GM12878 (cell line): ENCODE measurements around the gene PARN. TPM values are rescaled to one million over a fixed set of nuclear protein-coding genes. Genes with fewer than 3 reads are reported as not detected.

Experiments
- CBX3 ChIP-seq: fragments of 200-600 bp; sonication (generic); IDR thresholded peaks from 2 replicates; pipeline ENCODE4 v1.6.1; 2016; ENCODE audit warnings: low read depth, borderline replicate concordance
- DPF2 ChIP-seq: fragments of 450-650 bp; IDR thresholded peaks from 2 replicates; pipeline ENCODE4 v1.6.1; 2017; ENCODE audit warnings: mild to moderate bottlenecking
- FOS ChIP-seq: IDR thresholded peaks from 3 replicates; pipeline ENCODE4 v1.6.1; 2011; ENCODE audit warnings: borderline replicate concordance; ENCODE audit not compliant: insufficient read length; ENCODE audit errors: extremely low read depth
- GABPA ChIP-seq: IDR thresholded peaks from 2 replicates; pipeline ENCODE4 v1.6.1; 2014; ENCODE audit warnings: antibody characterized with exemption, low read depth, mild to moderate bottlenecking, inconsistent platforms
- HDAC2 ChIP-seq: fragments of 200-600 bp; sonication (generic); IDR thresholded peaks from 2 replicates; pipeline ENCODE4 v1.6.1; 2017
- HDGF ChIP-seq: fragments of 450-650 bp; IDR thresholded peaks from 2 replicates; pipeline ENCODE4 v1.6.1; 2016; ENCODE audit warnings: antibody characterized with exemption
- IRF4 ChIP-seq: IDR thresholded peaks from 2 replicates; pipeline ENCODE4 v1.6.1; 2011; ENCODE audit warnings: low read depth, low read length
- JUNB ChIP-seq: IDR thresholded peaks from 2 replicates; pipeline ENCODE4 v1.6.1; 2016; ENCODE audit warnings: antibody characterized with exemption, mild to moderate bottlenecking
- KLF5 ChIP-seq: fragments of 450-650 bp; IDR thresholded peaks from 2 replicates; pipeline ENCODE4 v1.6.1; 2014; ENCODE audit warnings: mild to moderate bottlenecking; ENCODE audit not compliant: partially characterized antibody
- MTA2 ChIP-seq: fragments of 450-650 bp; IDR thresholded peaks from 2 replicates; pipeline ENCODE4 v1.6.1; 2016; ENCODE audit warnings: low read depth, mild to moderate bottlenecking, moderate library complexity
- MYC ChIP-seq: IDR thresholded peaks from 2 replicates; pipeline ENCODE4 v1.6.1; 2011; ENCODE audit warnings: mild to moderate bottlenecking, low read length, moderate library complexity, inconsistent platforms; ENCODE audit not compliant: insufficient read depth, insufficient replicate concordance, insufficient read length, severe bottlenecking
- NFXL1 ChIP-seq: fragments of 450-650 bp; IDR thresholded peaks from 2 replicates; pipeline ENCODE4 v1.6.1; 2017; ENCODE audit warnings: antibody characterized with exemption, mild to moderate bottlenecking, borderline replicate concordance
- NFYB ChIP-seq: IDR thresholded peaks from 2 replicates; pipeline ENCODE4 v1.6.1; 2011; ENCODE audit warnings: low read depth, mild to moderate bottlenecking, low read length, improper control_type of control experiment, moderate library complexity; ENCODE audit not compliant: insufficient read depth
- NKRF ChIP-seq: fragments of 450-650 bp; conservative IDR thresholded peaks from 2 replicates; pipeline ENCODE4 v1.6.1; 2017; ENCODE audit warnings: mild to moderate bottlenecking, moderate library complexity
- NR2F1 ChIP-seq: fragments of 450-650 bp; conservative IDR thresholded peaks from 2 replicates; pipeline ENCODE4 v1.6.1; 2017; ENCODE audit warnings: mild to moderate bottlenecking
- PAX5 ChIP-seq: IDR thresholded peaks from 2 replicates; pipeline ENCODE4 v1.6.1; 2011; ENCODE audit warnings: low read depth, low read length, borderline replicate concordance
- POLR2AphosphoS5 ChIP-seq: IDR thresholded peaks from 2 replicates; pipeline ENCODE4 v1.6.1; 2011; ENCODE audit warnings: mild to moderate bottlenecking, low read length, inconsistent platforms
- SKIL ChIP-seq: fragments of 450-650 bp; IDR thresholded peaks from 2 replicates; pipeline ENCODE4 v1.6.1; 2017; ENCODE audit warnings: mild to moderate bottlenecking, low read depth, inconsistent platforms; ENCODE audit not compliant: poor library complexity, severe bottlenecking
- SMARCA5 ChIP-seq: fragments of 450-650 bp; IDR thresholded peaks from 2 replicates; pipeline ENCODE4 v1.6.1; 2017; ENCODE audit warnings: mild to moderate bottlenecking
- ZNF622 ChIP-seq: fragments of 450-650 bp; IDR thresholded peaks from 2 replicates; pipeline ENCODE4 v1.6.1; 2017; ENCODE audit warnings: mild to moderate bottlenecking, inconsistent platforms
- polyA plus RNA-seq, 11 experiments: library from polyadenylated mRNA; depleted of rRNA in 4 of 11; unstranded in 6 of 11; stranded (reverse) in 5 of 11; fragments of >200 nt; fragmentation: Nextera tagmentation in 4 of 11; fragmentation: Illumina TruSeq in 1 of 11; extraction: Ambion mirVana in 4 of 11; extraction: Trizol in 1 of 11; gene quantifications; 1 replicate in 1 of 11; 2 replicates in 10 of 11; pipeline versions ENCODE4 v1.2.1 to v1.2.3, GENCODE V29; 2011 to 2016; ENCODE audit warnings: inconsistent platforms in 2 of 11, missing spikeins in 2 of 11, low read depth in 1 of 11
- total RNA-seq, 4 experiments: library from RNA; depleted of rRNA in 3 of 4; stranded (reverse); fragments of >200 nt in 3 of 4; fragmentation: Illumina TruSeq in 1 of 4; extraction: Trizol in 1 of 4; gene quantifications; 2 replicates each; pipeline versions ENCODE4 v1.2.1 to v1.2.3, GENCODE V29; 2013 to 2021
- TF ChIP-seq, protein P1 (sequence below): fragments of 450-650 bp; IDR thresholded peaks from 2 replicates; pipeline ENCODE4 v1.6.1; 2017; ENCODE audit warnings: antibody characterized with exemption, mild to moderate bottlenecking, moderate library complexity
- TF ChIP-seq, protein P2 (sequence below): fragments of 450-650 bp; IDR thresholded peaks from 2 replicates; pipeline ENCODE4 v1.6.1; 2016; ENCODE audit warnings: mild to moderate bottlenecking

The PARN gene
- total and polyA plus RNA-seq, 10 of the 15 experiments (the other 5 are each of a cell fraction or from before 2014, with no cell fraction given), result 15.6 to 77.3 (median 47.7) TPM

GRCh38 chr16:14405611-14406537 lies 224.2 kb downstream of the PARN start (continued):
- TF ChIP-seq SKIL (peak; percentile 90), HDGF (0 out of 2 replicates have a peak, but pooled peaks have one; percentile 41), MTA2 (peak; percentile 86; the same call in 1 of the 2 replicates), IRF4 (peak; percentile 30; the same call in 1 of the 2 replicates), CBX3 (no peak), HDAC2 (no peak), KLF5 (peak; percentile 83), MYC (no peak), NFYB (no peak), ZNF622 (no peak), SMARCA5 (peak; percentile 86), NKRF (peak; percentile 48; the same call in 1 of the 2 replicates), NR2F1 (peak; percentile 91), DPF2 (peak; percentile 82), GABPA (no peak), PAX5 (peak; percentile 62; the same call in 1 of the 2 replicates), FOS (no peak), JUNB (0 out of 2 replicates have a peak, but pooled peaks have one; percentile 21), NFXL1 (no peak), POLR2AphosphoS5 (peak; percentile 56; the same call in 1 of the 2 replicates)
- TF ChIP-seq, protein P1, sequence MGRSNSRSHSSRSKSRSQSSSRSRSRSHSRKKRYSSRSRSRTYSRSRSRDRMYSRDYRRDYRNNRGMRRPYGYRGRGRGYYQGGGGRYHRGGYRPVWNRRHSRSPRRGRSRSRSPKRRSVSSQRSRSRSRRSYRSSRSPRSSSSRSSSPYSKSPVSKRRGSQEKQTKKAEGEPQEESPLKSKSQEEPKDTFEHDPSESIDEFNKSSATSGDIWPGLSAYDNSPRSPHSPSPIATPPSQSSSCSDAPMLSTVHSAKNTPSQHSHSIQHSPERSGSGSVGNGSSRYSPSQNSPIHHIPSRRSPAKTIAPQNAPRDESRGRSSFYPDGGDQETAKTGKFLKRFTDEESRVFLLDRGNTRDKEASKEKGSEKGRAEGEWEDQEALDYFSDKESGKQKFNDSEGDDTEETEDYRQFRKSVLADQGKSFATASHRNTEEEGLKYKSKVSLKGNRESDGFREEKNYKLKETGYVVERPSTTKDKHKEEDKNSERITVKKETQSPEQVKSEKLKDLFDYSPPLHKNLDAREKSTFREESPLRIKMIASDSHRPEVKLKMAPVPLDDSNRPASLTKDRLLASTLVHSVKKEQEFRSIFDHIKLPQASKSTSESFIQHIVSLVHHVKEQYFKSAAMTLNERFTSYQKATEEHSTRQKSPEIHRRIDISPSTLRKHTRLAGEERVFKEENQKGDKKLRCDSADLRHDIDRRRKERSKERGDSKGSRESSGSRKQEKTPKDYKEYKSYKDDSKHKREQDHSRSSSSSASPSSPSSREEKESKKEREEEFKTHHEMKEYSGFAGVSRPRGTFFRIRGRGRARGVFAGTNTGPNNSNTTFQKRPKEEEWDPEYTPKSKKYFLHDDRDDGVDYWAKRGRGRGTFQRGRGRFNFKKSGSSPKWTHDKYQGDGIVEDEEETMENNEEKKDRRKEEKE, result no peak
- TF ChIP-seq, protein P2, sequence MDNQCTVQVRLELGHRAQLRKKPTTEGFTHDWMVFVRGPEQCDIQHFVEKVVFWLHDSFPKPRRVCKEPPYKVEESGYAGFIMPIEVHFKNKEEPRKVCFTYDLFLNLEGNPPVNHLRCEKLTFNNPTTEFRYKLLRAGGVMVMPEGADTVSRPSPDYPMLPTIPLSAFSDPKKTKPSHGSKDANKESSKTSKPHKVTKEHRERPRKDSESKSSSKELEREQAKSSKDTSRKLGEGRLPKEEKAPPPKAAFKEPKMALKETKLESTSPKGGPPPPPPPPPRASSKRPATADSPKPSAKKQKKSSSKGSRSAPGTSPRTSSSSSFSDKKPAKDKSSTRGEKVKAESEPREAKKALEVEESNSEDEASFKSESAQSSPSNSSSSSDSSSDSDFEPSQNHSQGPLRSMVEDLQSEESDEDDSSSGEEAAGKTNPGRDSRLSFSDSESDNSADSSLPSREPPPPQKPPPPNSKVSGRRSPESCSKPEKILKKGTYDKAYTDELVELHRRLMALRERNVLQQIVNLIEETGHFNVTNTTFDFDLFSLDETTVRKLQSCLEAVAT, result peak; percentile 66
